H1 (cell line): ENCODE data around the gene LPP. TPM values are rescaled to one million over a fixed set of nuclear protein-coding genes. Genes with fewer than 3 reads are reported as not detected.

Experiments used
- CEBPB ChIP-seq: IDR thresholded peaks from 2 replicates; pipeline ENCODE4 v1.6.1; 2012; ENCODE audit warnings: low read depth, low read length
- EZH2 ChIP-seq: fragments of 200-600 bp; sonication (generic); IDR thresholded peaks from 2 replicates; pipeline ENCODE4 v1.7.1; 2012; ENCODE audit warnings: low read depth, mild to moderate bottlenecking, moderate library complexity, low read length, inconsistent platforms; ENCODE audit not compliant: severe bottlenecking
- KDM4A ChIP-seq: IDR thresholded peaks from one replicate; pipeline ENCODE4 v1.7.1; 2012; ENCODE audit warnings: low read depth, mild to moderate bottlenecking, moderate library complexity, low read length, inconsistent platforms; ENCODE audit not compliant: severe bottlenecking
- NRF1 ChIP-seq: IDR thresholded peaks from 2 replicates; pipeline ENCODE4 v1.6.1; 2011; ENCODE audit warnings: mild to moderate bottlenecking, low read depth, low read length, improper control_type of control experiment
- PHF8 ChIP-seq: fragments of 200-600 bp; sonication (generic); conservative IDR thresholded peaks from 2 replicates; pipeline ENCODE4 v1.7.1; 2012; ENCODE audit warnings: low read depth, mild to moderate bottlenecking, inconsistent platforms, low read length, moderate library complexity
- SRF ChIP-seq: IDR thresholded peaks from 2 replicates; pipeline ENCODE4 v1.6.1; 2011; ENCODE audit warnings: mild to moderate bottlenecking, low read depth, low read length, moderate library complexity
- SUZ12 ChIP-seq: fragments of 200-600 bp; sonication (generic); IDR thresholded peaks from 2 replicates; pipeline ENCODE4 v1.6.1; 2012; ENCODE audit warnings: mild to moderate bottlenecking, inconsistent platforms, low read length, moderate library complexity, mixed read lengths
- TCF12 ChIP-seq: IDR thresholded peaks from 2 replicates; pipeline ENCODE4 v1.6.1; 2011; ENCODE audit warnings: low read depth, mild to moderate bottlenecking, low read length
- polyA plus RNA-seq, 7 experiments: library from polyadenylated mRNA; depleted of rRNA in 3 of 7; stranded (reverse) in 5 of 7; unstranded in 2 of 7; fragments of >200 nt in 5 of 7; fragments of 200-250 nt in 2 of 7; gene quantifications; 1 replicate in 5 of 7; 2 replicates in 1 of 7; 4 replicates in 1 of 7; pipeline versions ENCODE4 v1.2.1 to v1.2.3, GENCODE V29; 2011 to 2013; ENCODE audit warnings: missing spikeins in 2 of 7, mixed read lengths in 2 of 7
- total RNA-seq: library from RNA; stranded (reverse); fragmentation: NEBNext Ultra II Directional; extraction: Animal tissue kit (Norgen Biotek cat#: 25700); gene quantifications from 2 replicates; pipeline ENCODE4 v1.2.1, GENCODE V29; 2021
- TF ChIP-seq, protein P1 (sequence below): fragments of 300-600 bp; sonication (generic); IDR thresholded peaks from 2 replicates; pipeline ENCODE4 v1.7.1; 2012; ENCODE audit warnings: low read length, moderate library complexity, mild to moderate bottlenecking, inconsistent platforms; ENCODE audit not compliant: insufficient replicate concordance
- TF ChIP-seq, protein P2 (sequence below): IDR thresholded peaks from 2 replicates; pipeline ENCODE4 v1.6.1; 2011; ENCODE audit warnings: low read length, improper control_type of control experiment

Gene LPP
- total and polyA plus RNA-seq, 2 of the 8 experiments (the other 6 are each of a cell fraction or from before 2014, with no cell fraction given): 10.0 to 53.3 TPM

DNA sequence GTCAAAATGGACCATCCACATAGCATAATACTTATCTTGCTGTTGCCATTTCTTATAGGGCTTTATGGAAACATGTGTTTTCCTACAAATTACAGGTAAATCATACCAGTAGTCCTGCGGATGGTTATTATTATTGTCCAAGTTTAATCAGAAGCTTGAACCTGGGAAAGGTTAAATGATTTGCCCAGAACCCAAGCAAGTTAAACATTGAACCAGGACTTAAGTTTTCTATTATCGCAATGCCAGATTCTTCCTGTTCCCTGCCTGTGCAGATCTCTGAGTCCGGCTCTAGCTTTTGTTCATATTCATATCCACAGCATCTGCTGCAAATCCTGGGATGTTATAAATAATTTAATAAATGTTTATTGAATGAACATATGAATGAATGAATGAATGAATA lies 12.5 kb downstream of the LPP start (continued):
- TF ChIP-seq, protein P1, sequence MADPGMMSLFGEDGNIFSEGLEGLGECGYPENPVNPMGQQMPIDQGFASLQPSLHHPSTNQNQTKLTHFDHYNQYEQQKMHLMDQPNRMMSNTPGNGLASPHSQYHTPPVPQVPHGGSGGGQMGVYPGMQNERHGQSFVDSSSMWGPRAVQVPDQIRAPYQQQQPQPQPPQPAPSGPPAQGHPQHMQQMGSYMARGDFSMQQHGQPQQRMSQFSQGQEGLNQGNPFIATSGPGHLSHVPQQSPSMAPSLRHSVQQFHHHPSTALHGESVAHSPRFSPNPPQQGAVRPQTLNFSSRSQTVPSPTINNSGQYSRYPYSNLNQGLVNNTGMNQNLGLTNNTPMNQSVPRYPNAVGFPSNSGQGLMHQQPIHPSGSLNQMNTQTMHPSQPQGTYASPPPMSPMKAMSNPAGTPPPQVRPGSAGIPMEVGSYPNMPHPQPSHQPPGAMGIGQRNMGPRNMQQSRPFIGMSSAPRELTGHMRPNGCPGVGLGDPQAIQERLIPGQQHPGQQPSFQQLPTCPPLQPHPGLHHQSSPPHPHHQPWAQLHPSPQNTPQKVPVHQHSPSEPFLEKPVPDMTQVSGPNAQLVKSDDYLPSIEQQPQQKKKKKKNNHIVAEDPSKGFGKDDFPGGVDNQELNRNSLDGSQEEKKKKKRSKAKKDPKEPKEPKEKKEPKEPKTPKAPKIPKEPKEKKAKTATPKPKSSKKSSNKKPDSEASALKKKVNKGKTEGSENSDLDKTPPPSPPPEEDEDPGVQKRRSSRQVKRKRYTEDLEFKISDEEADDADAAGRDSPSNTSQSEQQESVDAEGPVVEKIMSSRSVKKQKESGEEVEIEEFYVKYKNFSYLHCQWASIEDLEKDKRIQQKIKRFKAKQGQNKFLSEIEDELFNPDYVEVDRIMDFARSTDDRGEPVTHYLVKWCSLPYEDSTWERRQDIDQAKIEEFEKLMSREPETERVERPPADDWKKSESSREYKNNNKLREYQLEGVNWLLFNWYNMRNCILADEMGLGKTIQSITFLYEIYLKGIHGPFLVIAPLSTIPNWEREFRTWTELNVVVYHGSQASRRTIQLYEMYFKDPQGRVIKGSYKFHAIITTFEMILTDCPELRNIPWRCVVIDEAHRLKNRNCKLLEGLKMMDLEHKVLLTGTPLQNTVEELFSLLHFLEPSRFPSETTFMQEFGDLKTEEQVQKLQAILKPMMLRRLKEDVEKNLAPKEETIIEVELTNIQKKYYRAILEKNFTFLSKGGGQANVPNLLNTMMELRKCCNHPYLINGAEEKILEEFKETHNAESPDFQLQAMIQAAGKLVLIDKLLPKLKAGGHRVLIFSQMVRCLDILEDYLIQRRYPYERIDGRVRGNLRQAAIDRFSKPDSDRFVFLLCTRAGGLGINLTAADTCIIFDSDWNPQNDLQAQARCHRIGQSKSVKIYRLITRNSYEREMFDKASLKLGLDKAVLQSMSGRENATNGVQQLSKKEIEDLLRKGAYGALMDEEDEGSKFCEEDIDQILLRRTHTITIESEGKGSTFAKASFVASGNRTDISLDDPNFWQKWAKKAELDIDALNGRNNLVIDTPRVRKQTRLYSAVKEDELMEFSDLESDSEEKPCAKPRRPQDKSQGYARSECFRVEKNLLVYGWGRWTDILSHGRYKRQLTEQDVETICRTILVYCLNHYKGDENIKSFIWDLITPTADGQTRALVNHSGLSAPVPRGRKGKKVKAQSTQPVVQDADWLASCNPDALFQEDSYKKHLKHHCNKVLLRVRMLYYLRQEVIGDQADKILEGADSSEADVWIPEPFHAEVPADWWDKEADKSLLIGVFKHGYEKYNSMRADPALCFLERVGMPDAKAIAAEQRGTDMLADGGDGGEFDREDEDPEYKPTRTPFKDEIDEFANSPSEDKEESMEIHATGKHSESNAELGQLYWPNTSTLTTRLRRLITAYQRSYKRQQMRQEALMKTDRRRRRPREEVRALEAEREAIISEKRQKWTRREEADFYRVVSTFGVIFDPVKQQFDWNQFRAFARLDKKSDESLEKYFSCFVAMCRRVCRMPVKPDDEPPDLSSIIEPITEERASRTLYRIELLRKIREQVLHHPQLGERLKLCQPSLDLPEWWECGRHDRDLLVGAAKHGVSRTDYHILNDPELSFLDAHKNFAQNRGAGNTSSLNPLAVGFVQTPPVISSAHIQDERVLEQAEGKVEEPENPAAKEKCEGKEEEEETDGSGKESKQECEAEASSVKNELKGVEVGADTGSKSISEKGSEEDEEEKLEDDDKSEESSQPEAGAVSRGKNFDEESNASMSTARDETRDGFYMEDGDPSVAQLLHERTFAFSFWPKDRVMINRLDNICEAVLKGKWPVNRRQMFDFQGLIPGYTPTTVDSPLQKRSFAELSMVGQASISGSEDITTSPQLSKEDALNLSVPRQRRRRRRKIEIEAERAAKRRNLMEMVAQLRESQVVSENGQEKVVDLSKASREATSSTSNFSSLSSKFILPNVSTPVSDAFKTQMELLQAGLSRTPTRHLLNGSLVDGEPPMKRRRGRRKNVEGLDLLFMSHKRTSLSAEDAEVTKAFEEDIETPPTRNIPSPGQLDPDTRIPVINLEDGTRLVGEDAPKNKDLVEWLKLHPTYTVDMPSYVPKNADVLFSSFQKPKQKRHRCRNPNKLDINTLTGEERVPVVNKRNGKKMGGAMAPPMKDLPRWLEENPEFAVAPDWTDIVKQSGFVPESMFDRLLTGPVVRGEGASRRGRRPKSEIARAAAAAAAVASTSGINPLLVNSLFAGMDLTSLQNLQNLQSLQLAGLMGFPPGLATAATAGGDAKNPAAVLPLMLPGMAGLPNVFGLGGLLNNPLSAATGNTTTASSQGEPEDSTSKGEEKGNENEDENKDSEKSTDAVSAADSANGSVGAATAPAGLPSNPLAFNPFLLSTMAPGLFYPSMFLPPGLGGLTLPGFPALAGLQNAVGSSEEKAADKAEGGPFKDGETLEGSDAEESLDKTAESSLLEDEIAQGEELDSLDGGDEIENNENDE: no peak
- no peak for TF ChIP-seq KDM4A
- no peak for TF ChIP-seq NRF1
- TF ChIP-seq, protein P2, sequence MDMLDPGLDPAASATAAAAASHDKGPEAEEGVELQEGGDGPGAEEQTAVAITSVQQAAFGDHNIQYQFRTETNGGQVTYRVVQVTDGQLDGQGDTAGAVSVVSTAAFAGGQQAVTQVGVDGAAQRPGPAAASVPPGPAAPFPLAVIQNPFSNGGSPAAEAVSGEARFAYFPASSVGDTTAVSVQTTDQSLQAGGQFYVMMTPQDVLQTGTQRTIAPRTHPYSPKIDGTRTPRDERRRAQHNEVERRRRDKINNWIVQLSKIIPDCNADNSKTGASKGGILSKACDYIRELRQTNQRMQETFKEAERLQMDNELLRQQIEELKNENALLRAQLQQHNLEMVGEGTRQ: no peak
- no peak for TF ChIP-seq PHF8
- TF ChIP-seq EZH2: no peak
- no peak for TF ChIP-seq SUZ12
- no peak for TF ChIP-seq SRF
- TF ChIP-seq TCF12: no peak
- TF ChIP-seq CEBPB: no peak
